SK-N-SH treated with all-trans-retinoic acid at 6 μM for 48 hours (cell line): ENCODE data around the gene ARL13B.

Experiments used
- ATAC-seq: fragments of 200-7000 bp; cut with Tn5 transposase; 3 replicates; pipeline ENCODE4 v1.9.1; 2020; ENCODE audit warnings: mild to moderate bottlenecking, moderate library complexity
- ARNTL ChIP-seq: fragments of 450-650 bp; formaldehyde crosslinking; IDR thresholded peaks from 2 replicates; pipeline ENCODE4 v1.5.0; 2020; ENCODE audit warnings: low read depth, mild to moderate bottlenecking, moderate library complexity, borderline replicate concordance
- BACH2 ChIP-seq: fragments of 250-450 bp; sonication (Bioruptor Pico); IDR thresholded peaks from 2 replicates; pipeline ENCODE4 v1.9.0; 2021; ENCODE audit warnings: mild to moderate bottlenecking, borderline replicate concordance
- CSDC2 ChIP-seq: fragments of 250-450 bp; sonication (Bioruptor Pico); IDR thresholded peaks from 2 replicates; pipeline ENCODE4 v1.5.0; 2020; ENCODE audit warnings: mild to moderate bottlenecking, moderate library complexity
- ESRRG ChIP-seq: fragments of 250-450 bp; sonication (Bioruptor Pico); IDR thresholded peaks from 2 replicates; pipeline ENCODE4 v1.6.1; 2021; ENCODE audit warnings: mild to moderate bottlenecking
- GLIS3 ChIP-seq: fragments of 250-450 bp; sonication (Bioruptor Pico); IDR thresholded peaks from 2 replicates; pipeline ENCODE4 v1.5.0; 2020; ENCODE audit warnings: mild to moderate bottlenecking, moderate library complexity
- ISL1 ChIP-seq: fragments of 250-450 bp; sonication (Bioruptor Pico); IDR thresholded peaks from 2 replicates; pipeline ENCODE4 v2.1.2; 2022; ENCODE audit warnings: mild to moderate bottlenecking, moderate library complexity
- OSR1 ChIP-seq: fragments of 250-450 bp; sonication (Bioruptor Pico); IDR thresholded peaks from 2 replicates; pipeline ENCODE4 v1.8.0; 2022; ENCODE audit warnings: moderate library complexity, mild to moderate bottlenecking, inconsistent platforms
- PPARA ChIP-seq: fragments of 250-450 bp; sonication (Bioruptor Pico); IDR thresholded peaks from 2 replicates; pipeline ENCODE4 v1.5.0; 2020; ENCODE audit warnings: mild to moderate bottlenecking, borderline replicate concordance
- RARB ChIP-seq: fragments of 250-450 bp; sonication (Bioruptor Pico); IDR thresholded peaks from 2 replicates; pipeline ENCODE4 v1.8.0; 2021; ENCODE audit warnings: mild to moderate bottlenecking, moderate library complexity
- SNAI2 ChIP-seq: fragments of 250-450 bp; sonication (Bioruptor Pico); IDR thresholded peaks from 2 replicates; pipeline ENCODE4 v1.5.0; 2020; ENCODE audit warnings: mild to moderate bottlenecking, moderate library complexity
- TCF4 ChIP-seq: fragments of 250-450 bp; sonication (Bioruptor Pico); IDR thresholded peaks from 2 replicates; pipeline ENCODE4 v1.8.0; 2021; ENCODE audit warnings: mild to moderate bottlenecking, moderate library complexity, borderline replicate concordance
- TOX ChIP-seq: fragments of 250-450 bp; sonication (Bioruptor Pico); IDR thresholded peaks from 2 replicates; pipeline ENCODE4 v1.8.0; 2021; ENCODE audit warnings: mild to moderate bottlenecking, moderate library complexity, borderline replicate concordance
- ZFP3 ChIP-seq: fragments of 250-450 bp; sonication (Bioruptor Pico); IDR thresholded peaks from 2 replicates; pipeline ENCODE4 v1.5.0; 2020; ENCODE audit warnings: mild to moderate bottlenecking, moderate library complexity
- ZFP30 ChIP-seq: fragments of 450-650 bp; formaldehyde crosslinking; IDR thresholded peaks from 2 replicates; pipeline ENCODE4 v1.5.0; 2022; ENCODE audit warnings: mild to moderate bottlenecking, moderate library complexity
- ZNF565 ChIP-seq: fragments of 450-650 bp; formaldehyde crosslinking; conservative IDR thresholded peaks from 2 replicates; pipeline ENCODE4 v1.5.0; 2020; ENCODE audit warnings: low read depth, mild to moderate bottlenecking, moderate library complexity
- ZNF70 ChIP-seq: fragments of 450-650 bp; formaldehyde crosslinking; IDR thresholded peaks from 2 replicates; pipeline ENCODE4 v1.5.0; 2020; ENCODE audit warnings: mild to moderate bottlenecking, moderate library complexity
- ZNF8 ChIP-seq: fragments of 450-650 bp; formaldehyde crosslinking; IDR thresholded peaks from 2 replicates; pipeline ENCODE4 v1.5.0; 2020; ENCODE audit warnings: mild to moderate bottlenecking, moderate library complexity
- TF ChIP-seq, protein P1 (sequence below): fragments of 250-450 bp; sonication (Bioruptor Pico); IDR thresholded peaks from 2 replicates; pipeline ENCODE4 v1.8.0; 2020; ENCODE audit warnings: mild to moderate bottlenecking, moderate library complexity, borderline replicate concordance
- TF ChIP-seq, protein P2 (sequence below): fragments of 250-450 bp; sonication (Bioruptor Pico); IDR thresholded peaks from 2 replicates; pipeline ENCODE4 v1.8.0; 2021; ENCODE audit warnings: low read depth, mild to moderate bottlenecking, moderate library complexity, borderline replicate concordance
- TF ChIP-seq, protein P3 (sequence below): fragments of 250-450 bp; sonication (Bioruptor Pico); IDR thresholded peaks from 2 replicates; pipeline ENCODE4 v1.5.1; 2021; ENCODE audit warnings: mild to moderate bottlenecking, moderate library complexity
- TF ChIP-seq, protein P4 (sequence below): fragments of 250-450 bp; sonication (Bioruptor Pico); IDR thresholded peaks from 2 replicates; pipeline ENCODE4 v1.5.0; 2020; ENCODE audit warnings: mild to moderate bottlenecking, moderate library complexity

The ARL13B gene

DNA sequence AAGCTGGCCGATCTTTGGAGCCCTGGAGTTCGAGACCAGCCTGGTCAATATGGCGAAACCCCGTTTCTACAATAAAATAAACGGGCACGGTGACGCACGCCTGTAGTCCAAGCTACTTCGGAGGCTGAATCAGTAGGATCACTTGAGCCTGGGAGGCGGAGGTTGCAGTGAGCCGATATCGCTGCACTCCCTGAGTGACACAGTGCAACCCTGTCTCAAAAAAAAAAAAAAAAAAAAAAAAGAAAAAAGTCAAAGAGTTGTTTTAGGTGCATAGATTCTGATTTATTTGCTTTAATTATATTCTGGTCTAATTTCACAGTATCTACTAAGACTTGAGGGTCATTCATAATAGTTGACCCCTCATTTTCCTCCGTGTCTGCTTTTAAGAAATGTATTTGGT, 1.7 kb downstream of the ARL13B start:
- ATAC-seq: no peak
- no peak for TF ChIP-seq TCF4 (CRISPR knock-in tag)
- TF ChIP-seq, protein P1, sequence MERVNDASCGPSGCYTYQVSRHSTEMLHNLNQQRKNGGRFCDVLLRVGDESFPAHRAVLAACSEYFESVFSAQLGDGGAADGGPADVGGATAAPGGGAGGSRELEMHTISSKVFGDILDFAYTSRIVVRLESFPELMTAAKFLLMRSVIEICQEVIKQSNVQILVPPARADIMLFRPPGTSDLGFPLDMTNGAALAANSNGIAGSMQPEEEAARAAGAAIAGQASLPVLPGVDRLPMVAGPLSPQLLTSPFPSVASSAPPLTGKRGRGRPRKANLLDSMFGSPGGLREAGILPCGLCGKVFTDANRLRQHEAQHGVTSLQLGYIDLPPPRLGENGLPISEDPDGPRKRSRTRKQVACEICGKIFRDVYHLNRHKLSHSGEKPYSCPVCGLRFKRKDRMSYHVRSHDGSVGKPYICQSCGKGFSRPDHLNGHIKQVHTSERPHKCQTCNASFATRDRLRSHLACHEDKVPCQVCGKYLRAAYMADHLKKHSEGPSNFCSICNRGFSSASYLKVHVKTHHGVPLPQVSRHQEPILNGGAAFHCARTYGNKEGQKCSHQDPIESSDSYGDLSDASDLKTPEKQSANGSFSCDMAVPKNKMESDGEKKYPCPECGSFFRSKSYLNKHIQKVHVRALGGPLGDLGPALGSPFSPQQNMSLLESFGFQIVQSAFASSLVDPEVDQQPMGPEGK (CRISPR knock-in tag): no peak
- no peak for TF ChIP-seq BACH2 (CRISPR knock-in tag)
- TF ChIP-seq ISL1 (CRISPR knock-in tag): no peak
- TF ChIP-seq TOX (CRISPR knock-in tag): no peak
- no peak for TF ChIP-seq PPARA (CRISPR knock-in tag)
- TF ChIP-seq ZNF8 (CRISPR knock-in tag): no peak
- TF ChIP-seq CSDC2: no peak
- no peak for TF ChIP-seq ESRRG (CRISPR knock-in tag)
- TF ChIP-seq, protein P2, sequence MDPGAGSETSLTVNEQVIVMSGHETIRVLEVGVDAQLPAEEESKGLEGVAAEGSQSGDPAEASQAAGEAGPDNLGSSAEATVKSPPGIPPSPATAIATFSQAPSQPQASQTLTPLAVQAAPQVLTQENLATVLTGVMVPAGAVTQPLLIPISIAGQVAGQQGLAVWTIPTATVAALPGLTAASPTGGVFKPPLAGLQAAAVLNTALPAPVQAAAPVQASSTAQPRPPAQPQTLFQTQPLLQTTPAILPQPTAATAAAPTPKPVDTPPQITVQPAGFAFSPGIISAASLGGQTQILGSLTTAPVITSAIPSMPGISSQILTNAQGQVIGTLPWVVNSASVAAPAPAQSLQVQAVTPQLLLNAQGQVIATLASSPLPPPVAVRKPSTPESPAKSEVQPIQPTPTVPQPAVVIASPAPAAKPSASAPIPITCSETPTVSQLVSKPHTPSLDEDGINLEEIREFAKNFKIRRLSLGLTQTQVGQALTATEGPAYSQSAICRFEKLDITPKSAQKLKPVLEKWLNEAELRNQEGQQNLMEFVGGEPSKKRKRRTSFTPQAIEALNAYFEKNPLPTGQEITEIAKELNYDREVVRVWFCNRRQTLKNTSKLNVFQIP (CRISPR knock-in tag): no peak
- TF ChIP-seq ZNF565 (CRISPR knock-in tag): no peak
- TF ChIP-seq, protein P3, sequence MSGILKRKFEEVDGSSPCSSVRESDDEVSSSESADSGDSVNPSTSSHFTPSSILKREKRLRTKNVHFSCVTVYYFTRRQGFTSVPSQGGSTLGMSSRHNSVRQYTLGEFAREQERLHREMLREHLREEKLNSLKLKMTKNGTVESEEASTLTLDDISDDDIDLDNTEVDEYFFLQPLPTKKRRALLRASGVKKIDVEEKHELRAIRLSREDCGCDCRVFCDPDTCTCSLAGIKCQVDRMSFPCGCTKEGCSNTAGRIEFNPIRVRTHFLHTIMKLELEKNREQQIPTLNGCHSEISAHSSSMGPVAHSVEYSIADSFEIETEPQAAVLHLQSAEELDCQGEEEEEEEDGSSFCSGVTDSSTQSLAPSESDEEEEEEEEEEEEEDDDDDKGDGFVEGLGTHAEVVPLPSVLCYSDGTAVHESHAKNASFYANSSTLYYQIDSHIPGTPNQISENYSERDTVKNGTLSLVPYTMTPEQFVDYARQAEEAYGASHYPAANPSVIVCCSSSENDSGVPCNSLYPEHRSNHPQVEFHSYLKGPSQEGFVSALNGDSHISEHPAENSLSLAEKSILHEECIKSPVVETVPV: no peak
- TF ChIP-seq SNAI2 (CRISPR knock-in tag): no peak
- no peak for TF ChIP-seq ZNF70 (CRISPR knock-in tag)
- no peak for TF ChIP-seq ZFP3 (CRISPR knock-in tag)
- TF ChIP-seq OSR1: no peak
- no peak for TF ChIP-seq RARB (CRISPR knock-in tag)
- no peak for TF ChIP-seq ZFP30 (CRISPR knock-in tag)
- TF ChIP-seq, protein P4, sequence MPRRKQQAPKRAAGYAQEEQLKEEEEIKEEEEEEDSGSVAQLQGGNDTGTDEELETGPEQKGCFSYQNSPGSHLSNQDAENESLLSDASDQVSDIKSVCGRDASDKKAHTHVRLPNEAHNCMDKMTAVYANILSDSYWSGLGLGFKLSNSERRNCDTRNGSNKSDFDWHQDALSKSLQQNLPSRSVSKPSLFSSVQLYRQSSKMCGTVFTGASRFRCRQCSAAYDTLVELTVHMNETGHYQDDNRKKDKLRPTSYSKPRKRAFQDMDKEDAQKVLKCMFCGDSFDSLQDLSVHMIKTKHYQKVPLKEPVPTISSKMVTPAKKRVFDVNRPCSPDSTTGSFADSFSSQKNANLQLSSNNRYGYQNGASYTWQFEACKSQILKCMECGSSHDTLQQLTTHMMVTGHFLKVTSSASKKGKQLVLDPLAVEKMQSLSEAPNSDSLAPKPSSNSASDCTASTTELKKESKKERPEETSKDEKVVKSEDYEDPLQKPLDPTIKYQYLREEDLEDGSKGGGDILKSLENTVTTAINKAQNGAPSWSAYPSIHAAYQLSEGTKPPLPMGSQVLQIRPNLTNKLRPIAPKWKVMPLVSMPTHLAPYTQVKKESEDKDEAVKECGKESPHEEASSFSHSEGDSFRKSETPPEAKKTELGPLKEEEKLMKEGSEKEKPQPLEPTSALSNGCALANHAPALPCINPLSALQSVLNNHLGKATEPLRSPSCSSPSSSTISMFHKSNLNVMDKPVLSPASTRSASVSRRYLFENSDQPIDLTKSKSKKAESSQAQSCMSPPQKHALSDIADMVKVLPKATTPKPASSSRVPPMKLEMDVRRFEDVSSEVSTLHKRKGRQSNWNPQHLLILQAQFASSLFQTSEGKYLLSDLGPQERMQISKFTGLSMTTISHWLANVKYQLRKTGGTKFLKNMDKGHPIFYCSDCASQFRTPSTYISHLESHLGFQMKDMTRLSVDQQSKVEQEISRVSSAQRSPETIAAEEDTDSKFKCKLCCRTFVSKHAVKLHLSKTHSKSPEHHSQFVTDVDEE (CRISPR knock-in tag): no peak

DNA sequence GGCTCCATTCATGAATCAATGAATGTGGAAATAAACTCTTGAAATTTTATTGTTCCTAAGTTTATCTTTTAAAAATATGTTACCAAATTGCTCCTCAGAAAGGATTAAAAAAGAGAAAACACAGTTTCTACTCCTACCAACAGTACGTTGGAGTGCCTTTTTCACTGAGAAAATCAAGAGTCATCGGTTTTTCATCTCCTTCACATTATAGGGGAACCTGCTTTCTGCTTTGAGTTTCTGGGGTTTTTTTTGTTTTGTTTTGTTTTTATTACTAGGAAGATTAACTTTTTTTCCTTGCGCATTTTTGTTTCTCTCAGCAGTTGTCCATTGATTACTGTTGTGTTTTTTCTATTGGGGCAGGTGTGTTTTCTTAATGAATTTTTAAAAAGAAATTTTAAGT, 3.5 kb downstream of the ARL13B start:
- TF ChIP-seq ISL1 (CRISPR knock-in tag) (no peak), TOX (CRISPR knock-in tag) (no peak), GLIS3 (no peak), ARNTL (CRISPR knock-in tag) (no peak), RARB (CRISPR knock-in tag) (no peak), ZNF565 (CRISPR knock-in tag) (no peak)
- TF ChIP-seq, protein P4 (CRISPR knock-in tag): no peak
- no peak for ATAC-seq
